GM12872 (cell line): ENCODE data around the gene CDH6.

Experiments used
- TF ChIP-seq, protein P1 (sequence below): IDR thresholded peaks from 3 replicates; pipeline ENCODE4 v1.5.1; 2011; ENCODE audit warnings: low read depth, mild to moderate bottlenecking, low read length, moderate library complexity; ENCODE audit not compliant: insufficient read depth

The CDH6 gene

DNA sequence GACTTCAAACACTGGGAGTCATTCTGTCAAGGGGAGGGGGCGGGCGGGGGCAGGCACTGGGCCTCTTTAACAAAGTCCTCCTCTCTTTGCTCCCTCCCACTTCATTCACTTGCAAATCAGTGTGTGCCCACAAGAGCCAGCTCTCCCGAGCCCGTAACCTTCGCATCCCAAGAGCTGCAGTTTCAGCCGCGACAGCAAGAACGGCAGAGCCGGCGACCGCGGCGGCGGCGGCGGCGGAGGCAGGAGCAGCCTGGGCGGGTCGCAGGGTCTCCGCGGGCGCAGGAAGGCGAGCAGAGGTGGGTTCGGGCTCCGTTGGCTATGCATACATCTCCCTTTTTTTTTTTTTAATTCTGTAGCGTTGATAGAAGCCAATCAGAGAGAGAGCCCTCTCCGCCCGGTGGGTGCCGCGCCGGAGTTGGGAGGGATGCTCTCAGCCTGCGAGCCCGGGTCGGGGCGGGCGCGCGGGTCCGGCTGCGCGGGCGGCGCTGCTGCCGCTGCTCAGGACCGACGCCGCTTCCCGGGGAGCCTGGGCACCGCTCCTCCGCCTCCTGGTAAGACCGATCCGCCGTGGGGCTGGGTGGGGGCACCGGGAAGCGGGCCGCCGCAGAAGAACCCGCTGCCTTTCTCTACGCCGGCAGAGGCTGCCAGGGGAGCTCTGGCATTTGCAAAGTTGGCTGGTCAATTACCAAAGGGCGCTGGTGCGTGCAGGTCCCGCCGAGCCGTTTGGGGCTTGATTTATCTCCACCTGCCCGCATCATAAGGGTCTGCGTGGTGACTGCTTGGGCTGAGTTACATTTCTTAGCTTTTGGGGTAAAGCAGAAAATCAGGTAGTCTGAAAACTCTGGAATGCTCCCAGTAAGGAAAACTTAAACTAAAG lies at the start of gene CDH6:
Gene CDH6 (plus strand): TSS at position 96 of the 877 bp plus-strand sequence. CDS start 73,788 bp downstream, outside the sequence.
- TF ChIP-seq, protein P1, sequence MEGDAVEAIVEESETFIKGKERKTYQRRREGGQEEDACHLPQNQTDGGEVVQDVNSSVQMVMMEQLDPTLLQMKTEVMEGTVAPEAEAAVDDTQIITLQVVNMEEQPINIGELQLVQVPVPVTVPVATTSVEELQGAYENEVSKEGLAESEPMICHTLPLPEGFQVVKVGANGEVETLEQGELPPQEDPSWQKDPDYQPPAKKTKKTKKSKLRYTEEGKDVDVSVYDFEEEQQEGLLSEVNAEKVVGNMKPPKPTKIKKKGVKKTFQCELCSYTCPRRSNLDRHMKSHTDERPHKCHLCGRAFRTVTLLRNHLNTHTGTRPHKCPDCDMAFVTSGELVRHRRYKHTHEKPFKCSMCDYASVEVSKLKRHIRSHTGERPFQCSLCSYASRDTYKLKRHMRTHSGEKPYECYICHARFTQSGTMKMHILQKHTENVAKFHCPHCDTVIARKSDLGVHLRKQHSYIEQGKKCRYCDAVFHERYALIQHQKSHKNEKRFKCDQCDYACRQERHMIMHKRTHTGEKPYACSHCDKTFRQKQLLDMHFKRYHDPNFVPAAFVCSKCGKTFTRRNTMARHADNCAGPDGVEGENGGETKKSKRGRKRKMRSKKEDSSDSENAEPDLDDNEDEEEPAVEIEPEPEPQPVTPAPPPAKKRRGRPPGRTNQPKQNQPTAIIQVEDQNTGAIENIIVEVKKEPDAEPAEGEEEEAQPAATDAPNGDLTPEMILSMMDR = no peak

DNA sequence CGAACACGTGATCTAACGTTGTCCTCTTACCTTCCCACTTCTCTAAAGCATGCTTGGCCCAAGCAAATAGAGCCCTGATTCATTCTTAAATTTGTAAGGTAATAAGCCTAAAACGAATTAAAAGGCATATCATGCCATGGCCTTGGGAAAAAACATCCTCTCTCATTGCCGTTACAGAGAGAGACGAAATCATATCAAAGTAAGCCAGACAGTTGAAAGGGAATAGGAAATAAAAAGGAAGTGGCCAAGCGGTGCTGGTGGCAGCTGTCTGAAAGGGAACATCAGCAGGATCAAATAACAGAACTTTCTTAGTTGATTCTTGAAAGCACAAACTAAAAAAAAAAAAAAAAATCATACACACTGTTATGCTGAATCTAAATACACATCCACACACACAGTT lies 49.1 kb upstream of the CDH6 start:
- TF ChIP-seq, protein P1 = no peak

DNA sequence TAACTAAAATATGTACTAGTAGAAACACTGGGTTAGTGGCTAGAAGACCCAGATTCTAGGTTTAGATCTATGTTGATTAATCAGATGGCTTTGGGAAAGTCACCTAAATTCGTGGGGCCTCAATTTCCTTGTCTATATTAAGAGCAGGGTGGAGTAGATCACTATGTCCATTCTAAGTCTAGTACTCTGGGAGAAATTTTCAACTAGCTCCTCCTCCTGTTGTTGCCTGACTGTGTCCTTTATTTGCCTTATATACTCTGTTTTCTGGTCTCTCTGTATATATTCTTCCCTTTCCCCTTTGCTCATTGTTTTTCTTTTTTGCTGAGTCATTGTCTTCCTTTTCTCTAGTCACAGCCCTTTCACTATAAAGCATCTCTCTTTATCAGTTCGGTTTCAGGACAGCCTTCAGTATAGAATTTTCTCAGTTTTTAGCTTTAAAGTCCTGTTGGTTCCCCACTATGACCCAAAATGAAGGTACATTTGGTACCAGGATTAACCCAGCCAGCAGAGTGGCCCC lies 44.5 kb upstream of the CDH6 start:
- TF ChIP-seq, protein P1 = no peak

DNA sequence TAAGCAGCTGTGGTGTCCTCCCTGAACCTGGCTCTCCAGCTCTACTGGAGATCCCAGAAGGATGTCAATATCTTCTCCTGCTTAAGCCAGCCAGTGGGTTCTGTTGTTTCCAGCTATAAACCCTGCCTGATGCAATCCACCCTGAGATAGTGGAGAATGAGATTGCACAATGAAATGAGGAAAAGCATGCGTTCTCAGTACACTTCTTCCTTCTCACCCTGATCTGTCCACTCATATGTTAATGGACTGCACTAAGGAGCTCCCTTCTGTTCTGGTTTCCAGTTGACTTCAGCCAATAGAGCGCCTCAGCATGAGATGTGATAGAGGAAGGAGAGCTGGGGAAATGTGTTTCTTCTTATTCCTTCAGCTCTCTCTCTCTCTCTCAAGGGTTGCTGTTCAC lies 40.0 kb upstream of the CDH6 start:
- TF ChIP-seq, protein P1 = no peak

DNA sequence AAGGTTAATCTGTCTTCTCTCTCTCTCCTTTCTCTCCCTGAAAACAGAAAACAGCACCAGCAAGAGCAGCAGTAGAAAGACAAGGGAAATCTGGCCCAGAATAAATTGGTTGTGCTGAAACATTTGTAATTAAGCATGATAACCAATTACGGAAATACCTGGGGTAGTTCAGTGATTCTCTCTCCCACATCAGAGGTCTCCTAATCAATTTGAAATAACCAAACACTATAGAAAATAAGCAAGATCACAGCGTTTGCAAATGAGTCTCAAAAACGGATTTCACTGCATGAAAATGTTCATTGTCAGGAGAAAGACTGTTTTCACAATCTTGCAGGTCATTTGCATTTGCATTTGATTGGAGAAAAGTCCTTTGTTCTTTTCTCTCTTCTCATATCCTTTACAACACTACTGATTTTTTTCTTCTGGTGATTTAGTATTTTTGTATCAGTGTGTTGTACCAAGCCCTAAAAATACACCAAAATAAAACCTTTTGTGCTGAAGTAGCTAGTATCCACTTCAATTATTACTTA lies 36.8 kb upstream of the CDH6 start:
- TF ChIP-seq, protein P1 = no peak

GRCh38 chr5:31157720-31158119 lies 35.8 kb upstream of the CDH6 start:
- TF ChIP-seq, protein P1 = no peak

DNA sequence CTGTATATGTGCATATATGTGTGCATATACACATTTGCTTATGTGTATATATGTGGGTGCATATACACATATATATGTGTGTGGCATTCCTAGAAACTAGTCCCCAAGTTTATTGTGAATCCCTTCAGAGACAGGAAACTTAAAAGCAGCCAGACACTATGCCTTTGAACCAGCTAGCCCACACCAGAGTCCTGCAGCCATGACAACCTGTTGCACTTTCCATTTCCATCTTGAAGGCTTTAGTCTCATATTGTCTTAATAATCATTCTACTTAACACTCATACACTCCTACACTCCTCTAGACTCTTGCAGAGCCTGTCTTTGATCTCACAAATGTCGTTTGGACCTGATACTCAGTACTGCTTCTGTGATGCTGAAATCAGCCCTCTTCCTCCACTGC lies 34.8 kb upstream of the CDH6 start:
- TF ChIP-seq, protein P1 = no peak
